GM12878 (cell line): Measurements from ENCODE around the gene ERC1. TPM values are rescaled to one million over a fixed set of nuclear protein-coding genes. Genes with fewer than 3 reads are reported as not detected.

Experiments used
- ATAC-seq: fragments of 200-7000 bp; cut with Tn5 transposase; 3 replicates; pipeline ENCODE4 v1.9.1; 2020; ENCODE audit warnings: mild to moderate bottlenecking, moderate library complexity
- BruUV-seq: library from RNA; stranded (reverse); fragments of 400-500 nt; replicated peaks from 2 replicates; lab custom pipeline; 2021; lab: Mats Ljungman, UMichigan
- CTCF ChIA-PET: fragments of 300-600 bp; sonication (Branson Sonifier 250); formaldehyde crosslinking; extraction: SDS; loops from one replicate; lab custom pipeline; 2021; ENCODE audit warnings: inconsistent platforms; lab: Yijun Ruan, JAX
- POLR2A ChIA-PET: fragments of 350-600 bp; formaldehyde crosslinking; extraction: SDS; loops from one replicate; lab custom pipeline; 2021; ENCODE audit warnings: inconsistent platforms; lab: Charles Lee
- RAD21 ChIA-PET: fragments of 300-600 bp; sonication (Branson Sonifier 250); formaldehyde crosslinking; loops from one replicate; lab custom pipeline; 2023; ENCODE audit warnings: antibody characterized with exemption; ENCODE audit not compliant: unreplicated experiment; lab: Charles Lee
- SMC1A ChIA-PET: fragments of 300-600 bp; sonication (Branson Sonifier 250); formaldehyde crosslinking; loops from one replicate; lab custom pipeline; 2023; ENCODE audit not compliant: unreplicated experiment, uncharacterized antibody; lab: Charles Lee
- DNase-seq: peaks from one replicate; pipeline ENCODE4 v3.0.0-alpha.2; 2011; ENCODE audit warnings: low read depth, low spot score
- FAIRE-seq: peaks from 3 replicates; lab custom pipeline; 2011; peaks lifted over from hg19 to GRCh38; lab: Jason Lieb, UNC
- H2AFZ ChIP-seq: 2 replicates; pipeline ENCODE4 v1.6.0; 2011; ENCODE audit warnings: low read depth, low read length, control low read depth; ENCODE audit not compliant: control insufficient read depth
- H3K27ac ChIP-seq: 2 replicates; pipeline ENCODE4 v1.5.1; 2011; ENCODE audit warnings: control low read depth; ENCODE audit not compliant: control insufficient read depth, insufficient read depth
- H3K27me3 ChIP-seq, 2 experiments: replicated peaks in 1 of 2; 2 replicates each; pipeline versions ENCODE4 v1.6.0 to v1.6.1; 2011; ENCODE audit warnings: low read length in 1 of 2; ENCODE audit not compliant: control insufficient read depth in 2 of 2, insufficient read depth in 2 of 2
- H3K36me3 ChIP-seq, 2 experiments: 2 replicates each; pipeline ENCODE4 v1.5.1; 2011; ENCODE audit warnings: low read length in 1 of 2; ENCODE audit not compliant: control insufficient read depth in 2 of 2, insufficient read depth in 2 of 2
- H3K4me1 ChIP-seq: 2 replicates; pipeline ENCODE4 v1.6.1; 2011; ENCODE audit warnings: mild to moderate bottlenecking, low read length, moderate library complexity, mixed read lengths; ENCODE audit not compliant: control insufficient read depth, insufficient read depth
- H3K4me2 ChIP-seq: 2 replicates; pipeline ENCODE4 v1.6.0; 2011; ENCODE audit warnings: control low read depth; ENCODE audit not compliant: control insufficient read depth, insufficient read depth
- H3K4me3 ChIP-seq: fragments of 200-600 bp; sonication (generic); 2 replicates; pipeline ENCODE4 v1.5.1; 2016
- H3K79me2 ChIP-seq: 2 replicates; pipeline ENCODE4 v1.6.0; 2011; ENCODE audit warnings: low read length; ENCODE audit not compliant: control insufficient read depth, insufficient read depth
- H3K9ac ChIP-seq: 2 replicates; pipeline ENCODE4 v1.8.0; 2011; ENCODE audit warnings: low read length, control low read depth, mixed read lengths; ENCODE audit not compliant: control insufficient read depth, insufficient read depth
- H3K9me3 ChIP-seq: replicated peaks from 3 replicates; pipeline ENCODE4 v1.5.1; 2011; ENCODE audit warnings: mild to moderate bottlenecking, low read length; ENCODE audit not compliant: control insufficient read depth, insufficient read depth
- H4K20me1 ChIP-seq: 2 replicates; pipeline ENCODE4 v1.6.0; 2011; ENCODE audit not compliant: control insufficient read depth, insufficient read depth
- BCL11A ChIP-seq: IDR thresholded peaks from 2 replicates; pipeline ENCODE4 v1.6.1; 2011; ENCODE audit warnings: low read depth, low read length
- CBX5 ChIP-seq: sonication (generic); IDR thresholded peaks from 2 replicates; pipeline ENCODE4 v1.6.1; 2016; ENCODE audit warnings: low read depth, moderate library complexity, mild to moderate bottlenecking, inconsistent platforms
- HDAC6 ChIP-seq: fragments of 200-600 bp; sonication (generic); IDR thresholded peaks from one replicate; pipeline ENCODE4 v1.8.0; 2017; ENCODE audit warnings: antibody characterized with exemption; ENCODE audit not compliant: unreplicated experiment
- MEF2A ChIP-seq: IDR thresholded peaks from 2 replicates; pipeline ENCODE4 v1.6.1; 2011; ENCODE audit warnings: low read depth, mild to moderate bottlenecking, low read length, moderate library complexity; ENCODE audit not compliant: insufficient read depth
- PAX5 ChIP-seq: IDR thresholded peaks from 2 replicates; pipeline ENCODE4 v1.6.1; 2011; ENCODE audit warnings: low read depth, low read length, borderline replicate concordance
- POLR2AphosphoS2 ChIP-seq: IDR thresholded peaks from 2 replicates; pipeline ENCODE4 v1.6.1; 2011; ENCODE audit warnings: low read depth, mild to moderate bottlenecking, low read length, improper control_type of control experiment, moderate library complexity
- SMAD5 ChIP-seq: IDR thresholded peaks from 2 replicates; pipeline ENCODE4 v1.6.1; 2016; ENCODE audit warnings: antibody characterized with exemption, low read depth
- TBL1XR1 ChIP-seq: IDR thresholded peaks from 2 replicates; pipeline ENCODE4 v1.6.1; 2012; ENCODE audit warnings: low read depth, low read length, improper control_type of control experiment
- WGBS: methylation state at CpG from one replicate; pipeline ENCODE4 v1.1.6; 2016; ENCODE audit warnings: low lambda C conversion rate; ENCODE audit not compliant: insufficient replicate concordance, insufficient coverage; ENCODE audit errors: missing lambda C conversion rate; 5-methylcytosine and 5-hydroxymethylcytosine counted together
- in situ Hi-C: fragments of 300-500 bp; cut with MboI; formaldehyde crosslinking; loops from 9 replicates; pipeline ENCODE4 v1.14.3; 2018; ENCODE audit warnings: mixed read lengths
- intact Hi-C: fragments of 100-400 bp; cut with micrococcal nuclease; formaldehyde crosslinking; loops from one replicate; pipeline ENCODE4 v1.14.2; 2022; ENCODE audit not compliant: unreplicated experiment
- polyA plus RNA-seq, 11 experiments: library from polyadenylated mRNA; depleted of rRNA in 4 of 11; unstranded in 6 of 11; stranded (reverse) in 5 of 11; fragments of >200 nt; fragmentation: Nextera tagmentation in 4 of 11; fragmentation: Illumina TruSeq in 1 of 11; extraction: Ambion mirVana in 4 of 11; extraction: Trizol in 1 of 11; gene quantifications; 1 replicate in 1 of 11; 2 replicates in 10 of 11; pipeline versions ENCODE4 v1.2.1 to v1.2.3, GENCODE V29; 2011 to 2016; ENCODE audit warnings: inconsistent platforms in 2 of 11, missing spikeins in 2 of 11, low read depth in 1 of 11
- total RNA-seq, 4 experiments: library from RNA; depleted of rRNA in 3 of 4; stranded (reverse); fragments of >200 nt in 3 of 4; fragmentation: Illumina TruSeq in 1 of 4; extraction: Trizol in 1 of 4; gene quantifications; 2 replicates each; pipeline versions ENCODE4 v1.2.1 to v1.2.3, GENCODE V29; 2013 to 2021
- TF ChIP-seq, protein P1 (sequence below): IDR thresholded peaks from 2 replicates; pipeline ENCODE4 v1.6.1; 2011; ENCODE audit warnings: low read depth, mild to moderate bottlenecking, low read length, moderate library complexity, borderline replicate concordance; ENCODE audit errors: extremely low read depth
- TF ChIP-seq, protein P2 (sequence below): fragments of 450-650 bp; IDR thresholded peaks from 2 replicates; pipeline ENCODE4 v1.6.1; 2017; ENCODE audit warnings: mild to moderate bottlenecking, moderate library complexity
- TF ChIP-seq, protein P3 (sequence below): fragments of 150-350 bp; IDR thresholded peaks from 2 replicates; pipeline ENCODE4 v1.6.1; 2014; ENCODE audit warnings: mild to moderate bottlenecking, low read depth, low read length

ERC1 gene
- total and polyA plus RNA-seq, 10 of the 15 experiments (the other 5 are each of a cell fraction or from before 2014, with no cell fraction given): 0.75 to 8.0 (median 5.0) TPM

DNA sequence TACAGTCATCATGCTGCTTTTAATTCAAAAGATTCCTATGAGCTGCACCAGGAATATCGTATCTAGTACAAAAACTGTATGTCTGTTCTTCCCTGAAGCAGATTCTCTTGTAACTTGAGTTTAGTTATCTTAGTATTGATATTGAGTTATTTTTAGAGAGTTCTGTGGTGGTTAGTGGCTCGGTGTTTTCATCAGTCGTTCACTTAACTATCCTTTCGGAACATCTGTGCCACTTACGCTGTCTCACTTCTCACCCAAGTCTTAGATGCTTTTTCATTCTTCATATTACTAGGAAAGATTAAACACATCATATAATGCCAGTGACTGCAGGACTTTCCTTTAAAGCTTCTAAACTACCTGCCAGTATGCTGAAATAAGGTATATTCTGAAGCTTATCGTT lies 352.4 kb downstream of the ERC1 start:
- ATAC-seq (no peak), DNase-seq (no peak), FAIRE-seq (no peak)
- Histone ChIP-seq H4K20me1 (no peaks in the 10 kb centered on the region), H3K4me2 (no peak overlapping the region), H3K79me2 (no peaks in the 10 kb centered on the region), H3K9me3 (no peaks in the 10 kb centered on the region), H2AFZ (no peak overlapping the region), H3K27me3 (no peaks in the 10 kb centered on the region), H3K36me3 (no peaks in the 10 kb centered on the region), H3K4me1 (no peaks in the 10 kb centered on the region), H3K27ac (no peak overlapping the region), H3K4me3 (no peak overlapping the region), H3K9ac (no peak overlapping the region)
- TF ChIP-seq HDAC6 (no peak), CBX5 (no peak), PAX5 (no peak), MEF2A (no peak), SMAD5 (no peak), TBL1XR1 (no peak), BCL11A (no peak), POLR2AphosphoS2 (no peak)
- TF ChIP-seq, protein P1, sequence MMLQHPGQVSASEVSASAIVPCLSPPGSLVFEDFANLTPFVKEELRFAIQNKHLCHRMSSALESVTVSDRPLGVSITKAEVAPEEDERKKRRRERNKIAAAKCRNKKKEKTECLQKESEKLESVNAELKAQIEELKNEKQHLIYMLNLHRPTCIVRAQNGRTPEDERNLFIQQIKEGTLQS: no peak
- TF ChIP-seq, protein P2, sequence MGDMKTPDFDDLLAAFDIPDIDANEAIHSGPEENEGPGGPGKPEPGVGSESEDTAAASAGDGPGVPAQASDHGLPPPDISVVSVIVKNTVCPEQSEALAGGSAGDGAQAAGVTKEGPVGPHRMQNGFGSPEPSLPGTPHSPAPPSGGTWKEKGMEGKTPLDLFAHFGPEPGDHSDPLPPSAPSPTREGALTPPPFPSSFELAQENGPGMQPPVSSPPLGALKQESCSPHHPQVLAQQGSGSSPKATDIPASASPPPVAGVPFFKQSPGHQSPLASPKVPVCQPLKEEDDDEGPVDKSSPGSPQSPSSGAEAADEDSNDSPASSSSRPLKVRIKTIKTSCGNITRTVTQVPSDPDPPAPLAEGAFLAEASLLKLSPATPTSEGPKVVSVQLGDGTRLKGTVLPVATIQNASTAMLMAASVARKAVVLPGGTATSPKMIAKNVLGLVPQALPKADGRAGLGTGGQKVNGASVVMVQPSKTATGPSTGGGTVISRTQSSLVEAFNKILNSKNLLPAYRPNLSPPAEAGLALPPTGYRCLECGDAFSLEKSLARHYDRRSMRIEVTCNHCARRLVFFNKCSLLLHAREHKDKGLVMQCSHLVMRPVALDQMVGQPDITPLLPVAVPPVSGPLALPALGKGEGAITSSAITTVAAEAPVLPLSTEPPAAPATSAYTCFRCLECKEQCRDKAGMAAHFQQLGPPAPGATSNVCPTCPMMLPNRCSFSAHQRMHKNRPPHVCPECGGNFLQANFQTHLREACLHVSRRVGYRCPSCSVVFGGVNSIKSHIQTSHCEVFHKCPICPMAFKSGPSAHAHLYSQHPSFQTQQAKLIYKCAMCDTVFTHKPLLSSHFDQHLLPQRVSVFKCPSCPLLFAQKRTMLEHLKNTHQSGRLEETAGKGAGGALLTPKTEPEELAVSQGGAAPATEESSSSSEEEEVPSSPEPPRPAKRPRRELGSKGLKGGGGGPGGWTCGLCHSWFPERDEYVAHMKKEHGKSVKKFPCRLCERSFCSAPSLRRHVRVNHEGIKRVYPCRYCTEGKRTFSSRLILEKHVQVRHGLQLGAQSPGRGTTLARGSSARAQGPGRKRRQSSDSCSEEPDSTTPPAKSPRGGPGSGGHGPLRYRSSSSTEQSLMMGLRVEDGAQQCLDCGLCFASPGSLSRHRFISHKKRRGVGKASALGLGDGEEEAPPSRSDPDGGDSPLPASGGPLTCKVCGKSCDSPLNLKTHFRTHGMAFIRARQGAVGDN: no peak
- TF ChIP-seq, protein P3, sequence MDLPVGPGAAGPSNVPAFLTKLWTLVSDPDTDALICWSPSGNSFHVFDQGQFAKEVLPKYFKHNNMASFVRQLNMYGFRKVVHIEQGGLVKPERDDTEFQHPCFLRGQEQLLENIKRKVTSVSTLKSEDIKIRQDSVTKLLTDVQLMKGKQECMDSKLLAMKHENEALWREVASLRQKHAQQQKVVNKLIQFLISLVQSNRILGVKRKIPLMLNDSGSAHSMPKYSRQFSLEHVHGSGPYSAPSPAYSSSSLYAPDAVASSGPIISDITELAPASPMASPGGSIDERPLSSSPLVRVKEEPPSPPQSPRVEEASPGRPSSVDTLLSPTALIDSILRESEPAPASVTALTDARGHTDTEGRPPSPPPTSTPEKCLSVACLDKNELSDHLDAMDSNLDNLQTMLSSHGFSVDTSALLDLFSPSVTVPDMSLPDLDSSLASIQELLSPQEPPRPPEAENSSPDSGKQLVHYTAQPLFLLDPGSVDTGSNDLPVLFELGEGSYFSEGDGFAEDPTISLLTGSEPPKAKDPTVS: no peak
- ChIA-PET SMC1A (interaction anchor here (1.3 to 1.5 kb wide), 2 partner anchors 26 to 220 kb away, joined by 4 read pairs; no protein-coding TSS in a partner anchor), CTCF (interaction anchor here (0.7 kb wide), 1 partner anchor 1002 kb away, joined by 3 read pairs; no protein-coding TSS in a partner anchor), POLR2A (no interaction called here), RAD21 (interaction anchor here (1.5 kb wide), 1 partner anchor 225 kb away, joined by 3 read pairs; no protein-coding TSS in a partner anchor)
- intact Hi-C loops: no loop called here
- in situ Hi-C loops: no loop called here
- BruUV-seq: no TSS peak
- 69% methylated on average over 6 of the region's 6 CpGs for WGBS
